Suprapubic skin (tissue), 4 donors: ENCODE measurements around the gene FAXDC2. TPM values are rescaled to one million over a fixed set of nuclear protein-coding genes. Genes with fewer than 3 reads are reported as not detected.
A peak's percentile ranks its signal among the peaks of the same experiment; 100 is the strongest.

Experiments
- DNase-seq, 2 donors: peaks; one replicate each; pipeline ENCODE4 v3.0.0-alpha.2; 2019; ENCODE audit warnings: low spot score in 2 of 2
- H3K27ac ChIP-seq: fragments of 200-600 bp; sonication (generic); one replicate; pipeline ENCODE4 v1.5.1; 2019
- H3K27me3 ChIP-seq: fragments of 200-600 bp; sonication (generic); one replicate; pipeline ENCODE4 v1.5.1; 2019
- H3K36me3 ChIP-seq: fragments of 200-600 bp; sonication (generic); one replicate; pipeline ENCODE4 v1.5.1; 2019
- H3K4me1 ChIP-seq: fragments of 200-600 bp; sonication (generic); one replicate; pipeline ENCODE4 v1.5.1; 2019
- H3K4me3 ChIP-seq: fragments of 200-600 bp; sonication (generic); one replicate; pipeline ENCODE4 v1.5.1; 2019; ENCODE audit warnings: mild to moderate bottlenecking
- H3K9me3 ChIP-seq: fragments of 200-600 bp; sonication (generic); one replicate; pipeline ENCODE4 v1.5.1; 2019
- EP300 ChIP-seq: sonication (generic); formaldehyde crosslinking; IDR thresholded peaks from one replicate; pipeline ENCODE4 v1.6.1; 2017; ENCODE audit warnings: antibody characterized with exemption
- POLR2A ChIP-seq, 2 donors: fragments of 450-650 bp; IDR thresholded peaks; one replicate each; pipeline ENCODE4 v1.6.1; 2017; ENCODE audit warnings: antibody characterized with exemption in 2 of 2, mild to moderate bottlenecking in 2 of 2, moderate library complexity in 2 of 2
- POLR2AphosphoS5 ChIP-seq, 3 donors: sonication (generic); formaldehyde crosslinking; IDR thresholded peaks; one replicate each; pipeline ENCODE4 v1.6.1; 2017; ENCODE audit warnings: antibody characterized with exemption in 3 of 3
- WGBS: methylation state at CpG from one replicate; pipeline ENCODE4 v1.1.5; 2018; 5-methylcytosine and 5-hydroxymethylcytosine counted together
- total RNA-seq, 4 donors: library from RNA; depleted of rRNA; stranded (reverse); fragments of >200 nt; gene quantifications; one replicate each; pipeline ENCODE4 v1.1.0, GENCODE V29; 2016
- TF ChIP-seq, protein P1 (sequence below), 2 donors: fragments of 200-600 bp in 1 of 2; fragments of 450-650 bp in 1 of 2; sonication (generic) in 1 of 2; IDR thresholded peaks; one replicate each; pipeline ENCODE4 v1.5.1; 2016 to 2019; ENCODE audit warnings: antibody characterized with exemption in 2 of 2, mild to moderate bottlenecking in 1 of 2, moderate library complexity in 1 of 2

The FAXDC2 gene
- total RNA-seq, 4 donors from 2014 or later: 27.1 to 62.1 (median 40.8) TPM

DNA sequence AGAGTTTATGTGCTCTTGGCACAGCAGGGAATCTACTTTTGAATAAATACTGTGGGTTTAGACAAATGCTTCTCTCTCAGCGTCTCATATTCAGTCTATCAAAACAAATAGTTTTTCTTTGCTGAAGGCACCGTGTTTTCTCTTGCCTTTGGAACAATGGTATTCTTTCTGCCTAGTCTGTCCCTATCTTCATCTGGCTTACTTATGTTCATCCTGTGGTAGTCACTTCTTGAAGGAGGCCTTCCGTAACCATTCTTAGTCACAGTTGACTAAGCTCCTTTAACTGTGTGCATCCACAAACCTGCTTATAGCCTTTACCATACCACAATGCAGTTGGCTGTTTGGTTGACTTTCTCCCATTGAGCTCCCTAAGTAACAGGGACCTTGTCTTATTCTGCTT lies 49.3 kb downstream of the FAXDC2 start:
- no peak overlapping the region for H3K4me3 ChIP-seq
- peaks cover 91% of the 10 kb centered on the region for H3K36me3 ChIP-seq
- TF ChIP-seq, protein P1, sequence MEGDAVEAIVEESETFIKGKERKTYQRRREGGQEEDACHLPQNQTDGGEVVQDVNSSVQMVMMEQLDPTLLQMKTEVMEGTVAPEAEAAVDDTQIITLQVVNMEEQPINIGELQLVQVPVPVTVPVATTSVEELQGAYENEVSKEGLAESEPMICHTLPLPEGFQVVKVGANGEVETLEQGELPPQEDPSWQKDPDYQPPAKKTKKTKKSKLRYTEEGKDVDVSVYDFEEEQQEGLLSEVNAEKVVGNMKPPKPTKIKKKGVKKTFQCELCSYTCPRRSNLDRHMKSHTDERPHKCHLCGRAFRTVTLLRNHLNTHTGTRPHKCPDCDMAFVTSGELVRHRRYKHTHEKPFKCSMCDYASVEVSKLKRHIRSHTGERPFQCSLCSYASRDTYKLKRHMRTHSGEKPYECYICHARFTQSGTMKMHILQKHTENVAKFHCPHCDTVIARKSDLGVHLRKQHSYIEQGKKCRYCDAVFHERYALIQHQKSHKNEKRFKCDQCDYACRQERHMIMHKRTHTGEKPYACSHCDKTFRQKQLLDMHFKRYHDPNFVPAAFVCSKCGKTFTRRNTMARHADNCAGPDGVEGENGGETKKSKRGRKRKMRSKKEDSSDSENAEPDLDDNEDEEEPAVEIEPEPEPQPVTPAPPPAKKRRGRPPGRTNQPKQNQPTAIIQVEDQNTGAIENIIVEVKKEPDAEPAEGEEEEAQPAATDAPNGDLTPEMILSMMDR (IDR thresholded peaks at IDR 0.05): no peak
- no peak for TF ChIP-seq POLR2AphosphoS5 (IDR thresholded peaks at IDR 0.05)
- no peak for TF ChIP-seq POLR2A (IDR thresholded peaks at IDR 0.05)
- TF ChIP-seq EP300: no peak
- H3K27me3 ChIP-seq: no peaks in the 10 kb centered on the region
- no peak overlapping the region for H3K27ac ChIP-seq
- H3K9me3 ChIP-seq: no peaks in the 10 kb centered on the region
- no peak for DNase-seq
- H3K4me1 ChIP-seq: no peaks in the 10 kb centered on the region
- WGBS: 81% methylated on average over 3 of the region's 3 CpGs

DNA sequence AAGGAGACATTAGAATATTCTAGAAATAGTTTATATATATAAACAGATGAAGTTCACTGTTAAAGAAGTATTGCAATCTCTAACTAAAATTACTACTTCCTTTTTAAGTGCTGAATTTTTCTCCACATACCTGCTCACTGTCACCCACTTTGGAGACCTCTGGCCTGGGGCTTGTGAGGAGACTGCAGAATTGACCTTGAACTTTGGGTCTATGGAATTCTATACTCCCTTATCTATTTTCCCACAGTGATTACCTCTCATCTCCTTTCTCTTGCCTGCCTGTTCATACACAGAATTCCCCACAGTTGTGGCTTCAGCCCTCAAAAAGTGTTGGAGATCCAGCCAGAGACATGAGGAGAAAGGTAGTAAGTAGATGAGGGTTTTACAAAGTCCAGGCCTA lies 49.8 kb downstream of the FAXDC2 start:
- no peaks in the 10 kb centered on the region for H3K4me1 ChIP-seq
- no peak overlapping the region for H3K27ac ChIP-seq
- H3K4me3 ChIP-seq: no peak overlapping the region
- peaks cover 86% of the 10 kb centered on the region for H3K36me3 ChIP-seq
- H3K9me3 ChIP-seq: no peaks in the 10 kb centered on the region
- H3K27me3 ChIP-seq: no peaks in the 10 kb centered on the region
- DNase-seq: no peak
- TF ChIP-seq EP300 (no peak), POLR2AphosphoS5 (IDR thresholded peaks at IDR 0.05) (no peak), POLR2A (IDR thresholded peaks at IDR 0.05) (no peak)

DNA sequence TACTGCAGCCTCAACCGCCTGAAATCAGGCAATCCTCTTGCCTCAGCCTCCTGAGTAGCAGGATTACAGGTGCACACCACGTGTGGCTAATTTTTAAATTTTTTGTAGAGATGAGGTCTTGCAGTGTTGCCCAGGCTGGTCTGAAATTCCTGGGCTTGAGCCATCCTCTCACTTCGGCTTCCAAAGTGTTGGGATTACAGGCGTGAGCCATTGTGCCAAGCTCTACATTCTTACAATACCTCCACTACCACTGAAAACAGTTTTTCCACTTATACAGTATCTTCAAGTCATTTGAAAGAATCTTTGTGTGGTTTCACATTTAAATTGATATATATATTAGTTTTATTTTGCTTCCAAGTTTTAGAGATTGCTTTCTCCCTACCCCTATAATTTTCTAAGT lies 52.6 kb downstream of the FAXDC2 start:
- H3K4me1 ChIP-seq: no peaks in the 10 kb centered on the region
- DNase-seq: no peak
- no peaks in the 10 kb centered on the region for H3K27me3 ChIP-seq
- 73% methylated on average over 4 of the region's 4 CpGs for WGBS
- TF ChIP-seq POLR2AphosphoS5 (IDR thresholded peaks at IDR 0.05) (no peak), POLR2A (IDR thresholded peaks at IDR 0.05) (no peak), EP300 (no peak)
- TF ChIP-seq, protein P1 (IDR thresholded peaks at IDR 0.05): no peak
- no peaks in the 10 kb centered on the region for H3K9me3 ChIP-seq
- H3K4me3 ChIP-seq: no peak overlapping the region
- peaks cover 85% of the 10 kb centered on the region for H3K36me3 ChIP-seq
- H3K27ac ChIP-seq: no peak overlapping the region

DNA sequence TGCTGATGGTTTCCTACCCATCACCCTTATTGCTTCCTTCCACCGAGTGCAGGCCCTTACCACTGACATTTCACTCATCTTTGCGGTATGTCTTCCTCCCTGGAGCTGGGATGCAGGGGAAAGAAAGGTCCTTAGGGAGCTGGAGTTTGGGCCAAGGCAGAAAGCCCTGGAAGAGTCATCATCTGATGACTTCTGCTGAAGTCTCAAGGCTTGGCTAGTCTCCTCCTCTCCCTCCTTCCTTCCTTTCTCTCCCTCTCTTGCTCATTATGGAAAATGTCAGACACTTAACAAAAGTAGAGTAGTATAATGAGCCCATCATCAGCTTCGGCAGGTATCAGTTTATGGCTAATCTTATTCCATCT lies 55.2 kb downstream of the FAXDC2 start:
- TF ChIP-seq EP300 (no peak), POLR2AphosphoS5 (IDR thresholded peaks at IDR 0.05) (no peak), POLR2A (IDR thresholded peaks at IDR 0.05) (no peak)
- TF ChIP-seq, protein P1 (IDR thresholded peaks at IDR 0.05): no peak
- H3K4me3 ChIP-seq: no peak overlapping the region
- no peak overlapping the region for H3K27ac ChIP-seq
- WGBS: 83% methylated on average over 3 of the region's 3 CpGs
- no peaks in the 10 kb centered on the region for H3K4me1 ChIP-seq
- peaks cover 81% of the 10 kb centered on the region for H3K36me3 ChIP-seq
- no peaks in the 10 kb centered on the region for H3K9me3 ChIP-seq
- no peak for DNase-seq
- no peaks in the 10 kb centered on the region for H3K27me3 ChIP-seq

DNA sequence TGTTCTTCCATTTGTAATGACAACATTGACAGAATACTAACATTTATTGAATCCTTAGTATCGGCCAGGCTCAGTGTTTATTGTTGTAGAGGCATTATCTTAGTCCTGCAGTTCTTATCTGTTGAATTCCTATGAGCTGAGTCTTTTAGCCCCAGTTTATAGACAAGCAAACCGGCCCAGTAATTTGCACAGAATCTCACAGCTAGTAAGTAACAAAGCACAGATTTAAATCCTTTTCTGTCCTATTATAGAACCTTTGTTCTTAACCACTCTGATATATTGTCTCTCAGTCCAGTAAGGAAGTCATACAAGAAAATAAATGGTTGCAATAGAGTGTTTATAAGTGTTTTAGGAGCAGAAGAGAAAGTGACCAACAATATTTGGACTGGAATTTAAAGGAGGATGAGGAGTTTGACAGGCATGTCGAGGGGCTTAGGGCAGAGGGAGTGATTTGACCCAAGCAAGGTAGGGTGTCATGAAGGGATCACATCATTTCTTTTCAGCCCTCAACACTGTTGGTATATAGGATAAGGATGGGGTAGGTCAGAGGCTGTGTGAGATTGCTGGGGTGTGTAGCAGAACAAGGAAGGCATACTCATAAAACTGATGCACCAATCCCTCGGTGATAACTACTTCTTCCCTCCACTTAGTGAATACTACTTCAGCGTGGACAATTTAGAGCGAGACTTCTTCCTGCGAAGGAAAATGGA lies 55.7 kb downstream of the FAXDC2 start:
- H3K36me3 ChIP-seq: peaks cover 77% of the 10 kb centered on the region
- no peaks in the 10 kb centered on the region for H3K4me1 ChIP-seq
- no peak for DNase-seq
- whole genome bisulfite sequencing: 79% methylated on average over 7 of the region's 7 CpGs
- no peaks in the 10 kb centered on the region for H3K9me3 ChIP-seq
- peak overlapping the region; percentile 10 for H3K27ac ChIP-seq
- TF ChIP-seq POLR2A (IDR thresholded peaks at IDR 0.05) (no peak), POLR2AphosphoS5 (IDR thresholded peaks at IDR 0.05) (no peak), EP300 (no peak)
- TF ChIP-seq, protein P1 (IDR thresholded peaks at IDR 0.05): no peak
- no peak overlapping the region for H3K4me3 ChIP-seq
- no peaks in the 10 kb centered on the region for H3K27me3 ChIP-seq
